GM21619 (cell line): Measurements from ENCODE around the gene TMED1.

Experiments used
- ATAC-seq: cut with Tn5 transposase; IDR thresholded peaks from one replicate; pipeline ENCODE4 v1.9.1; 2021; ENCODE audit not compliant: unreplicated experiment

Gene TMED1

DNA sequence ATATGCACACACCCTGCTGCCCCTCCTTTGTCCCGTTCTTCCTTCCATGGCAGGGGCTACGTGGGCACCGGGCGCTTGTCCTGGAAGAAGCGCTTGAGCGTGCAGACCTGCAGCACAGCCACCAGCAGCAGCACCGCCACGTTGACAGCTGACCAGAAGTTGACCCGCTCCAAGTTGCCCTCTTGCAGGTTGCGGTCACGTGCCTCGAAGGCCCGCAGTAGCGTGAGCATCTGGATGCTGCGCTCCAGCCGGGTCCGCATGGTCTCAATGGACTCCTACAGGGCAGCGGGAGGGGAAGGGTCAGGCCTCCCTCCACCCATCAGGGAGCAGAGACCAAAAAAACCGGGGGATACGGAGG, 3.1 kb downstream of the TMED1 start:
- no peak for ATAC-seq

DNA sequence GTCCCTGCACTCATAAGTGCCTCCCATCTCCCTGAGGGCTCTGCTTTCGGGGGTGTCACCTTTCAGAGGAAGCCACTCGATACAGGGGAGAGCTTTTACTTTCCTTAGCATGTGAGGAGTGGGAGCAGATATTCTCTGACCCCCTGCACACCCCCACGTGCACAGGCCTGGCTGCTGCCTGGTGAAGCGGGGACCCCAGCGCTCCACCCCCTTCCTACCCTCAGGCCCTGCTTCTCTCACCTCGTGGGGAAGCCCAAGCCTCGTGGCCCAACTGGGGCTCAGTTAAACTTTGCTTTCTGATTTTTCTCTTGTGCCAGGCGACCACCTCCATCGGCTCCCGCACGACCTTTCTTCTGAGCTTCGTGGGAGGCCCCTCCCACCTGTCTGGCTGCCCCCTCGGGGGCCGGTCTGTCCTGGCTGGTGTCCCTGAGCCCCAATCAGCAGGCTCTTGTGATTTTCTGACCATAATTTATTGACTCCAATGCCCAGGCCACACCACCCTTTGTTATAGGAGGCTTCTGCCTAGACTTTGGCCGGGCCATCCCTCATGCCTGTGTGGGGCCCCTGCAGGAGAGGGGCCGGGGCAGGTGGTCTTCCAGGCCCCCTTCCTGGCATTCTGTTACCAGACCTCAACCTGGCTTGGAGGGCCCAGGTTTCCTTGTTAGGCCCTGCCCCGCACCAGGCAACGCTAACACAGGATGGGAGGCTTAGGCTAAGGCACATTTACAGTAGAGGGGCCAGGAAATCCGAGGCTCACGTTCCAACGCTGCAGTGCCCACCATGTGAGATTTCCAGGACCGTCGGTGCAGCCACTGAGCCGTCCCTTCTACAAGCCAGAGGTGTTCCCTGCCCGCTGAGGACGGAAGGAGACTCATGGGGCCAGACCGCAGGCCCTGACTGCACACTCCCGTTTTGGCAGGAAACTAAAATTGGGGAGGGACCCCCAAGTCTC, 3.7 kb downstream of the TMED1 start:
- ATAC-seq = no peak

DNA sequence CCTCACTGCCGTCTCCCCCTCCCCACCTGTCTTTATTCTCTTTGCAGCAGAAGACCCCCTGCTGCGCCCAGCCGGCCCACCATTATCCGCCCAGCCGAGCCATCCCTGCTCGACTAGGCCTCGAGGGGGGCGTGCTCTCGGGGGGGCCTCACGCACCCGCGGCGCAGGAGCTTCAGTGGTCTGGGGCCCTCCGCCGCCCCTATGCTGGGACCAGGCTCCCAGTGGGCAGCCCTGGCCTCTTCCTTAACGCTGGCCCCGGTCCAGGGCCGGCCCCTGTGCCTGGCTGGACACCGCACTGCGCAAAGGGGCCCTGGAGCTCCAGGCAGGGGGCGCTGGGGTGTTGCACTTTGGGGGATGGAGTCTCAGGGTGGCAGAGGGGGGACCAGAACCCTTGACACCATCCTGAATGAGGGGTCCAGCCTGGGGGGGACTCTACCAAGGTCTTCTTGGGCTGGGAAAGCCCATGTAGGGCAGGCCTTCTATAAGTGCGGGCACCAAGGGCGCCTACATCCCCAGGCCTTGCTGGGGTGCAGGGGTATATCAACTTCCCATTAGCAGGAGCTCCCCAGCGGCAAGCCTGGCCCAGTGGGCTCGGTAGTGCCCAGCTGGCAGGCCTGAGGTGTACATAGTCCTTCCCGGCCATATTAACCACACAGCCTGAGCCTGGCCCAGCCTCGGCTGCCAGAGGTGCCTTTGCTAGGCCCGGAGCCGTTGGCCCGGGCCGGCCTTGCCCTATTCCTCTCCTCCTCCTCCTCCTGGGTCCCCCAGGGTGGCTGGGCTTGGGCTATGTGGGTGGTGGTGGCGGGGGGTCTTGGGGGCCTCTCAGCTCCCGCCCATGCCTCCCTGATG, 4.9 kb downstream of the TMED1 start:
- no peak for ATAC-seq

DNA sequence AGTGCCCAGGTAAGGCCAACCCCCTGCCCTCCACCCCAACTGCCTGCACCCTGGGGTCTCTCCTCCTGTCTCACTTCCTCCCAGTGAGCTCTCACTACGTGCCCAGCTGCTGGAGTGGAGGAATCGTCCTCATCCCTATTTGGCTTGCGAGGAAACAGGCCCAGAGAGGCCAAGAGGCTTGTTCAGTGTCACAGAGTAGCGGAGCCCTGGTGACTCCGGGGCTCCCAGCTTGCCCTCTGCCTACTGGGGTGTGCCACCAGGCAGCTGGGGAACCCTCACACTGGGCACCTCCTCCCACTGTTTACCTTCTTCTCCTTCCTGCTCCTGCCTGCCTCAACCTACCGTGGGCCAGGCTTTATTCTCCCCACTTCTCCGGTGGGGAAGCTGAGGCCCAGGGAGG, 5.6 kb downstream of the TMED1 start:
- ATAC-seq = no peak

DNA sequence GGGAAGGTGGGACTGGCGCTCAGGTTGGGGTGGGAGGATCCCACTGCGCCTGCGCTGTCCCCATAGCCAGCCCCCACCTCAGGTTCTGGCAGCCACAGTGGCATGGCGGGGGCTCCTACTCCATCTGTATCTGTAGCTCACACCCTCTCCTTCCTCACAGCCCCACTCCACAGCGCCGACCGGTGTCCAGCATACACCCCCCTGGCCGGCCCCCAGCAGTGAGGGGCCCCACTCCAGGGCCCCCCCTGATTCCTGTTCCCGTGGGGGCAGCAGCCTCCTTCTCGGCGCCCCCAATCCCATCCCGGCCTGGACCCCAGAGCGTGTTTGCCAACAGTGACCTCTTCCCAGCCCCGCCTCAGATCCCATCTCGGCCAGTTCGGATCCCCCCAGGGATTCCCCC, 6.0 kb downstream of the TMED1 start:
- no peak for ATAC-seq

DNA sequence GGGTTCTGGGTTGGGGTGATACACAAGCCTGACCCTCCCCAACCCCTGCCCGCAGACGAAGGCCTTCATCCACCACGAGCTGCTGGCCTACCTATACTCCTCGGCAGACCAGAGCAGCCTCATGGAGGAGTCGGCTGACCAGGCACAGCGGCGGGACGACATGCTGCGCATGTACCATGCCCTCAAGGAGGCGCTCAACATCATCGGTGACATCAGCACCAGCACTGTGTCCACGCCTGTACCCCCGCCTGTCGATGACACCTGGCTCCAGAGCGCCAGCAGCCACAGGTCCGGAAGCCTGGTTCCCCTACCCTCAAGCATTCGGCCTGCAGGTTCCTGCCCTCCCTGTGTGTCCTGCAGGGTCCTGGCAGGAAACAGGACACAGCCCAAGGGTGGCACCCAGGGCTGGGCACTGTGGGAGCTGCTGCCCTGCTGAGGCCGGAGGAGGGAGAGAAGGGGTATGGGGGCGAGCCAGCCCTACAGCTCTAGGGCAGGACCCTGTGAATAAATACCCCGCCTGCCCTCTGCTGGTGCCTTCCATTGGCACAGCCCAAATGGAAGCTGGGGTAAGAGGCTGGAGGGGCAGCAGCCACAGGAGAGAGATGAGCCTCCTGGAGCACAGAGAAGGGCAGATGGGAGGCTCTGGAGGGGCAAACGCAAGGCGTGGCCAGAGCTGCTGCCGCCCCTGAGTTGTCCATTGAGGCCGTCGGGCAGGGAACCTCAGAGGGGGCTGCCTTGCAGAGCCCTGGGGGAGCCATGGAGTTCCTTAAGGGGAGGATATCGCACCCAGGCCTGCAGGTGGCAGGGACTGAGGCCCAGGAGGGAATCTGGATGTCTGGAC, 6.8 kb downstream of the TMED1 start:
- no peak for ATAC-seq

DNA sequence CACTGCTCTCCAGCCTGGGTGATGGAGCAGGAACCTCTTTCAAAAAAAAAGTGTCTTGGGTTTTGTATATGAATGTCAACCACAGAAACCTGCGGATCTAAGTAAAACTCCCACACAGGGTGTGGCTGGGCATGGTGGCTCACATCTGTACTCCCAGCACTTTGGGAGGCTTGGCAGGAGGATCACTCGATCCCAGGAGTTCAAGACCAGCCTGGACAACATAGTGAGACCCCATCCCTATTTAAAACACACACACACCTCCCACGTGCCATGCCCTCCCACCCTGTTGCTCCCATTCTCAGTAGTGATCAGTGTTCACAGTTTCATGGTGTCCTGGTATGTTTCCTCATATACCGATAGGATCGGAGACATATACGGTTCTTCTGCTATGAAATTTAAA, 9.2 kb downstream of the TMED1 start:
- ATAC-seq = no peak

DNA sequence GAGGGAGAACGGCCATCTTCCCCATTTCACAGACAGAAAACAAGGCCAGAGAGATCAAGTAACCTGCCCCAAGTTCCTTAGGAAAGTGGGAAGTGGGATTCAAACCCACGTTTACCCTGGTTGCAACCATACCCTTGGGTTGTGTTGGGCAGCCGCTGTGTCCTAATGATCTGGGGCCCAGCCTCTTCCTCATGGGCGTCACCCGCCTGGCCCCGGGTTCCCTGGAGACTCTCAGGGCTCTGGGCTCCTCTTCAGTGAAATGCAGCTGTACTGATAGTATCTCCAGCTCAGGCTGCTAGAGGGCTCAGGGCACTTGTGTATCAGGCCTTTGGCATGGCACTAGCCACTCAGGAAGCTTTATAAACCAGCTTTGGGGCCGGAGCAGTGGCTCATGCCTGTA, 9.8 kb downstream of the TMED1 start:
- ATAC-seq = no peak

DNA sequence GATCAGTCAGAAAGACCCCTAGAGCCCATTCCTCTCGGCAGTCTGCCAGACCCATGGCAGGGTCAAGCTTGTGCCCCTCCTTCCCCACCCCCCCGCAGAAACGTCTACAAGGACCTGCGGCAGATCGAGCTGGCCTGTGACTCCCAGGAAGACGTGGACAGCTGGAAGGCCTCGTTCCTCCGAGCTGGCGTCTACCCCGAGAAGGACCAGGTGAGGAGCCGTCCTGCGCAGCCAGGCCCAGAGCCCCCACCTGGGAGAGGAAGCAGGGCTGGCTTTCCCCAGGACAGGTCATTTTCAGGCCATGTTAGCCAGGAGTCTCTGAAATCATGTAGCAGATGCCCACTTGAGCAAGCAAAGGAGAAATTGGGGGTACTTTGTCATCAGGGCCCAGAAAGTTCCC, 12.3 kb downstream of the TMED1 start:
- ATAC-seq = no peak

DNA sequence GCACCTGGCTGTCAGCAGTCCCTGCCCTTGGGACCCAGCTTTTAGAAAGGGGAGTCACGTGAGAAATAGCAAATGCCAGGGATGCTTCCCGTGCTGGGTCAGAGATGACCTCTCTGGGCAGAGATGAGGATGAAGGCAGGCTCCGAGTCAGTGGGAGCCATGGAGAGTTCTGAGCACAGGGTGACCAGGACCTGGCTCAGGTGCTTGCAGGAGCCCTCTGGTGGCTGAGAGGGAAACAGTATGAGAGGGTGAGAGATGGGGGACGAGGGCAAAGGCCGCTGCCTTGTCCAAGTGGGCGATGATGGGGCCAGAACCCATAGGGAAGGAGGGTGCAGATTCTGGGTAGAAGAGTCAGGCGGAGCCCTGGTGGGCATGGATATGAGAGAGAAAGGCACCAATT, 15.8 kb downstream of the TMED1 start:
- no peak for ATAC-seq

DNA sequence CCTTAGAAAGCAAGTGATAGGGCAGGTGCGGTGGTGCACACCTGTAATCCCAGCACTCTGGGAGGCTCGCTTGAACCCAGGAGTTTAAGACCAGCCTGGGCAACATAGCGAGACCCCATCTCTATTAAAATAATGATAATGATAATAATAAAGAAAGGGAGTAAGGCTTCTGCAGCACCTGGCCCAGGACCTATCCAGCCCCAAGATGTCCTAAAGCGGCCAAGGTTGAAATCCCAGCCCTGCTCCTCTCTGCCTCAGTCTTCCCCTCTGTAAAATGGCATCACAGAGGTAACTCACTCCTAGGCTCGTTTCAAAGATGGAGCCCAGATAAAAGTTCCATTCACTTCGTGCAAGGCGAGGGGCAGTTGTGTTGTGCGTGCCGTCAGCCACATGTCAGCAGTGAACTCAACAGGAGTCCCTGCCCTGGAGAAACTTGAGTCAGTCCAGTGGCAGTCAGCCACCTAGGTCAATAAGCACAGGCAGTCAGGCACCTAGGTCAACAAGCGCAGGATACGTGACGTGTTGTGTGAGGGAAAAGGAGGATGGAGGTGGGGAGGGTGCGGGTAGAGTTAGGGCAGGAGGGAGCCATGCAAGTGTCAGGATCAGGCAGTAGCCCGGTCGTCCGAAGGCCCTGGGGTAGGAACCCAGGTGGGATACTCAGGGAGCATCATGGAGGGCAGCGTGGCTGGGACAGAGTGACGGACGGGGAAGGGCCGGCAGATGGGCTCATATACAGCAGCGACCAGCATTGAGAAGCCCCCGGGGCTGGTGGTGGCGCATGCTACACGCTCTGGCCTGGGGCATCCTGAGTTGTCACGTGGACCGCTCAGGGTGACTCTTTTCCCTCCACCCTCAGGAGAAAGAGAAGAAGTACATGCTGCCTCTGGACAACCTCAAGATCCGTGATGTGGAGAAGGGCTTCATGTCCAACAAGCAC, 16.6 kb downstream of the TMED1 start:
- no peak for ATAC-seq

DNA sequence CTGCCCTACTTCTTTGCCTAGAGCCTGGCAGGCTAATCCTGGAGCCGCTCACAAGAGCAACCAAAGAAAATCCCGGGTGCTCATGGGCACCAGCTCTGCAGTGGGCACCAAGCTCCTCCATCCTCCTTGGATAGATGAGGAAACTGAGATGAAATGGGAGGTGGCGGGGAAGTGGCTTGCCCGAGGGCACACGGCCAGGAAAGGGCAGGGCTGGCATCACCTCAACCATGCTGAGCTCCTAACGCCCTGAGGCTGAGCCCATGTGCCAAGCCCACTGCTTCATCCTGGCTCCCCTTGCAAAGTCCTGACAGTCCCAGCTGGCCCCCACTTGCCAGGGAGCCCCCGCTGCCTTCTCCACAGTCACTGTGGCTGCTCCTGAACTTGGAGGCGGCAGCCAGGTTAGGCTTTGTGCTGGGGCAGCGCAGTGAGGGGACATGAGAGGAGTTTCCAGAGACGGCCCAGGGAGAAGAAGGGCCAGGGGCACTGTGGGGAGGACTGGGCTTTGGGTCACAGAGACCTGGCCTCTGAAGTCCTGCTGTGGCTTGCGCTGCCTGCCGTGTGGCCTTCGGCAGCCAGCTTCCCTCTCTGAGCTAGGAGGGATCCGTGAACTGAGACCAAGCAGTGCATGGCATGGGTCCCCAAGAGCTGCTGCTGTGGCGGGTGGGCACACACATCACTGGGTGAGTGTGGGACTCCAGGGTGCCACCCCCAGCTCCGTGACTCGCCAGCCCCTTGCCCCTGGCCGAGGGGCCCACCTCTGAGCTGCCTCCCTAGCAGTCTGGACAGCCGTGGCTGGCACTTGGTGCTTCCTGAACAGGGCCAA, 17.5 kb downstream of the TMED1 start:
- no peak for ATAC-seq

DNA sequence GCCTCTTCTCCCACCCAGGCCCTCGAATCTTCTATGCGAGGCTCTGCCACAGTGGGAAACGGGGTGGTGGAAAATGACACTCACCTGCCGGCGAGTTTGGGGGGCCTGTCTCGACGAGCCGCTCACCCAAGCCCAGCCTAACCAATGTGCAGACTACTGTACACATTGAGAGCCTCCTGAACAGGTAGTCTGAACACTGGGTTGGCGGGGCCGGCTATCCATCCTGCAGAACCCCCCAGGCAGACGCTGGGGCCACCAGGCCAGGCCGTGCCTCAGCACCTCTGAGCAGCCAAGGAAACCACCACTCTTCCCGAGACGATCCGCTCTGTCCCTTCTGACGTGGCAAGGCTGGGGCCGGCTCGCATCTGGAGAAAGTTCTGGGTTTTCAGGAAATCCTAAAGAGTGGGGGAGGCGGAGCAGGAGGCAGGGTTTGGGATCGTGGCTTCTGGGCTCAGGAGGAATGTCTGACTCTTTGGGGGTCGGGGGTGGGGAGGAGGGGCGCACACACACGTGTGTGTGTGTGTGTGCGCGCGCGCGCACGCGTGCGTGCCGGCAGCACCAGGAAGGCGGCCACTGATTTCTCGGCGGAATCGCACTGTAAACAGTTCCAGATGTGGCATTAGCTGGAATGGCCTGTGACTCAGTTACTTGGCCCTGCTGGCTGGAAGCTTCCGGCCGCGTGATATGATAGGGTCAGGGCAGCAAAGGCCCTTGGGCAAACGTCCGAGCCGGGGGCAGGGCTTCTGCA, 18.5 kb downstream of the TMED1 start:
- no peak for ATAC-seq

DNA sequence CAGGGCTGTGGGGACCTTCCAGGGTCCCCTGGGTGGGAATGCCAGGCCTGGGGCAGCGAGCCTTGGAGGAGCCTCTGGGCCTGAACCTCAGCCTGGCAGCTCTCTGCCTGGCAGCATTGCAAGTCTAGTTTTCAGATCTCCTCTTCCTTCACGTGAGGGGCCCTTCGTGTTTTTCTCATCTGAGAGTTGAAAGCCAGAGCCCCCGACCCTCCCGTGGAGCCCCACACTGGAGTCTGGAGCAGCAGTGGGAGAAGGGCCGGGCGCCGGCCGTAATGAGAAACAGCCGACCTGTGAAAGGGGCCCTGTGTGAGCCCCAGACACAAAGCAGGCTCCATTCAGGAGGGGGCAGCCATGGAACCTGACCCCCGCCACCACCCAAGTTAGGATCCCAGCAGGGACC, 19.3 kb downstream of the TMED1 start:
- no peak for ATAC-seq

DNA sequence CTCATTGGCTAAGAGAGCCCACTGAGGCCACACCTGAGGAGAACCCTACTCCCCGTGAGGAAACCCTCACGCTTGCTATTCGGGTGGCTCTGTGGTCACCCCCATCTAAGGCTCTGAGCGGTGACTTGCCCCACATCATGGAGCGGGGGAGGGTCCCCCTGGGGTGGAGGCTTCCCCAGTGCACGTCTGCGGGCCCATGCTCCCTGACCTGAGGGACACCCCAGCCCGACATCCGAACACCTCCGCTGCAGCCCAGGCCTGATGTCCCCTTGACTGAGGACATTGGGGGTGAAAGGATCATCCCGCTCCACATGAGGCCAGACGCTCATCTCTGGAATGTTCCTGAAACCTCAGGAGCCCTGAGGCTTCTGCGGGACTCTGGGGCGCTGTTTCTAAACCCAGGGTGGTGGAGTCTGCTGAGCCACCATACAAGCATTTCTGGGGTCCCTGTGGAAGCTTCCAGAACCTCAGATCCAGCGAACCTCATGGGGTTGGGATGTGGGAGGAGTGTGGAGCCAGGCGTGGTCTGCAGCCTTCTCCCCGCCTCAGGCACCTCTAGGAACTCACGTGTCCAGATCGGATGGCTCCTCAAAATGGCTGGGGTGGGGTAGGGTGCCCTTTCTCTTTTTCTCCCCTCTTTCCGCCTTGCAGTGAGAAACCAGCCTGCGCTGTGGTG, 19.9 kb downstream of the TMED1 start:
- no peak for ATAC-seq

DNA sequence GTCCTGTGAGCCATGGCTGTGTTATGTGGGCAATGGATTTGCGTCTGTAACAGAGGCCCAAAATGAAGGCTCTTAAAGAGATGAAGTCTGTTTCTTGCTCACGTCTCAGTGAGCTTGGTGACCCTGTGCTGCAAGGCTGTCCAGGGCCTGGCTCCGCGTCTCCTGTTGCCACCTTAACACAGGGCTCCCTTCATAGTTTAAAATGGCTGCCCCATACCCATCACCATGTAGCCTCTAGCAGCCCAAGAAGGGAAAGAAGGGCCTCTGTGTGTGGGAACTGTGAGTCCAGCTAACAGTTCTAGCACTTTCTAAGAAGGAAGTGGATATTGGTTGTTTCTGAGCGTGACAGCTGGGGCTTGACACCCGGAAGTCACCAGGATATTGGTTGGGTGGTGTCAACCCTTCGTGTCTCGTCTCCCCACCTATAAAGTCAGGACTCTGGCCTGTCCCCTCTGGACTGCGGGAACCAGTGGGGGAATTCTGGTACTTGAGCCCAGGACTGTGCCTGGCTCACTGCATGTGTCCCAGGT, 20.9 kb downstream of the TMED1 start:
- no peak for ATAC-seq

DNA sequence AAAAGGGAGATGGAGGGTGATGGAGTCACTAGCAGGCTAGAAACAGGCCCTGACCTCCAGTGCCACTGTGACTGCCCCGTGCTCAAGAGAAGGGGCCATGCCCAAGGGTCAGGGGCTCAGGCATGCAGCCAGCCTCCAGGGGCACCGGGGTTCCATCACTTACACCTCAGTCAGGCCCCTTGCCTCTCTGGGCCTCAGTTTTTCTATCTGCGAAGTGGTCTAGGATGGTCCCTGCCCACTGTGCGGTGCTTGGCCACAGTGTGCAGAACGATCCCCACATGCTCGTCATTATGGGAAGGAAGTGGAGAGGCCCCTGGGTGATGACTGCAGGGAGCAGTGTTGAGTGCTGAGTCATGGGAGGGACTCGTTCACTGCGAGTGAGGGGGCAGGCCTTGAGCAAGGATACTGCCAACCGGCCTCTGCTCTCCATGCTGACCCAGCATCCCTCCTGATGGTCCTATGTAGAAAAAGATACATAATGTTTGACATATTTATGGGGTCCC, 23.1 kb downstream of the TMED1 start:
- ATAC-seq = no peak

DNA sequence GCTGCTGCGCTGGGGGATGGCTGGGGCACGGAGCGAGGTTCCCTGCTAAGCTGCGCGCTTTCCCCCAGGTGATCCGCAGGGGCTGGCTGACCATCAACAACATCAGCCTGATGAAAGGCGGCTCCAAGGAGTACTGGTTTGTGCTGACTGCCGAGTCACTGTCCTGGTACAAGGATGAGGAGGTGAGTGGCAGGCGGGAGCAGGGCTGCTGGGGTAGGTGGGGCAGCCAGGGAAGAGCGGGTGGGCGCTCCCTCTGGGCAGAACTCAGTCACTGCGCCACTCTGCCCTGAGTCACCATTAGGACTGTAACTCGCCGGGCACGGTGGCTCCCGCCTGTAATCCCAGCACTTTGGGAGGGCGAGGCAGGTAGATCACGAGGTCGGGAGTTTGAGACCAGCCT, 23.8 kb downstream of the TMED1 start:
- ATAC-seq = no peak
